G401.6 (cell line): ENCODE results near the gene SYT7.
"Not testable (repeated sequence)": the region's sequence is repeated elsewhere in the genome, so short reads cannot be mapped to it uniquely, and the experiment has no call there.

ENCODE experiments used
- FAIRE-seq: peaks from 2 replicates; lab custom pipeline; 2012; peaks lifted over from hg19 to GRCh38; lab: Jason Lieb, UNC

SYT7 gene, protein sequence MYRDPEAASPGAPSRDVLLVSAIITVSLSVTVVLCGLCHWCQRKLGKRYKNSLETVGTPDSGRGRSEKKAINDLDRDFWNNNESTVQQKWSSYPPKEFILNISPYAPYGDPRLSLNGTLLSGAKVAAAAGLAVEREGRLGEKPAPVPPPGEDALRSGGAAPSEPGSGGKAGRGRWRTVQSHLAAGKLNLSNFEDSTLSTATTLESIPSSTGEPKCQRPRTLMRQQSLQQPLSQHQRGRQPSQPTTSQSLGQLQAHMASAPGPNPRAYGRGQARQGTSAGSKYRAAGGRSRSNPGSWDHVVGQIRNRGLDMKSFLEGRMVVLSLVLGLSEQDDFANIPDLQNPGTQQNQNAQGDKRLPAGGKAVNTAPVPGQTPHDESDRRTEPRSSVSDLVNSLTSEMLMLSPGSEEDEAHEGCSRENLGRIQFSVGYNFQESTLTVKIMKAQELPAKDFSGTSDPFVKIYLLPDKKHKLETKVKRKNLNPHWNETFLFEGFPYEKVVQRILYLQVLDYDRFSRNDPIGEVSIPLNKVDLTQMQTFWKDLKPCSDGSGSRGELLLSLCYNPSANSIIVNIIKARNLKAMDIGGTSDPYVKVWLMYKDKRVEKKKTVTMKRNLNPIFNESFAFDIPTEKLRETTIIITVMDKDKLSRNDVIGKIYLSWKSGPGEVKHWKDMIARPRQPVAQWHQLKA

DNA sequence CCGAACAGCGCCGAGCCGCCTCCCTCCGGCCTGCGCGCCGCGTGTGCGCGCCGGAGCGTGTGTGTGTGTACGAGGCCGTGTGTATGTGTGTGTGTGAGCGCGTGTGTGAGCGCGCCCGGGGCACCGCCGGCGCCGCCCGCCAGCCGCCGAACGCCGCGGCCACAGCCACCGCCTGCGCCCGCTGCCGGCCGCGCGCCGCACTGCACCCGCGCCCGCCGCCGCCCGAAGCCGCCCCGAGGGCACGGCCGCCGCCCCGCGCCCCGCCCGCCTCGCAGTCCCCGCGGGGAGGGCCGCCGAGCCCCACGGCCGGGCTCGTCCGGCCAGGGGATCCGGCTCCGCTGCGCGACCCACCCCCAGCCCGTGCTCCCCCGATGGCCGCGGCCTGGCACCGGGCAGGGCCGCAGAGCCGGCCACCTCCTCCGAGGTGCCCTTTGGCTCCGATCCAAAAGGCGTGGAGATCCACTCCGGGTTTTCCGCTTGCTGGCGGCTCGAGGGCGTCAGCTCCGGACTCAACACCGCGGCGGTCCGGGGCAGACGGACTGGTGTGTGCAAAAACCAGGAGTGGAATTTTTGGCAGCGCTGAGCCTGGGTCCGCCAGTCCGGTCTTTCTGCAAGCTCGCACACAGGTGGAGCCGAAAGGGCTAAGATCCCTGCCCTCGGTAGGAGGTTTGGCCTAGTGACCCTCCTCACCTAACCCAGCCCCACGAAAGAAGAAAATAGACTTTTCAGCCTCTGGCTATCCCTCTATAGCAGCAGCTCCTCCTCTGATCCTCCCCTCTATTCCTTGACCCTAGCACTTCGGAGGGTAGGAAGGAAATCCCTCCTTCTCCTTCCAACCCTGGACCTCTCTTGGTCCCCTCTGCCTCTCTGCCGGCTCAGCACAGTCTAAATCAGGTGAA is at the start of gene SYT7:
Gene SYT7, minus strand, starts transcription at position 47 of the 899 bp plus-strand sequence. CDS start 256 bp downstream, outside the sequence.
- peak; percentile 71 for FAIRE-seq

DNA sequence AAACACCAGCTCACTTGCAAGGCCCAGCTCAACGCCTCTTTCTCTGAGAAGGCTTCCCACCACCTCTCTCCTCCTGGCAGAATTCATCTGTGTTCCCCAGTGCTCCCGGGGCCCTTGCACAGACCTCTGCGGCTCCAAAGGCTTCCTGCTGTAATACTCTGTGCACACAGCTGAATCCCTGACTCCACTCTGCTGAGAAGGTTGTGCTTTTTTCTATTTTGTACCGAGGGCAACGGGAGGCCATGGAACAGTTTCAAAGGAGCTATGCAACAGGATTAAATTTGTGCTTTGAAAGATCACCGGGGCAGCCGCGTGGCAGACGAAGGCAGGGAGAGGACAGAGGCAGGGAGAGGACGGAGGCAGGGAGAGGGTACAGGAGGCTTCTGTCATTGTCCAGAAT is 49.2 kb upstream of the SYT7 start:
- no peak for FAIRE-seq

DNA sequence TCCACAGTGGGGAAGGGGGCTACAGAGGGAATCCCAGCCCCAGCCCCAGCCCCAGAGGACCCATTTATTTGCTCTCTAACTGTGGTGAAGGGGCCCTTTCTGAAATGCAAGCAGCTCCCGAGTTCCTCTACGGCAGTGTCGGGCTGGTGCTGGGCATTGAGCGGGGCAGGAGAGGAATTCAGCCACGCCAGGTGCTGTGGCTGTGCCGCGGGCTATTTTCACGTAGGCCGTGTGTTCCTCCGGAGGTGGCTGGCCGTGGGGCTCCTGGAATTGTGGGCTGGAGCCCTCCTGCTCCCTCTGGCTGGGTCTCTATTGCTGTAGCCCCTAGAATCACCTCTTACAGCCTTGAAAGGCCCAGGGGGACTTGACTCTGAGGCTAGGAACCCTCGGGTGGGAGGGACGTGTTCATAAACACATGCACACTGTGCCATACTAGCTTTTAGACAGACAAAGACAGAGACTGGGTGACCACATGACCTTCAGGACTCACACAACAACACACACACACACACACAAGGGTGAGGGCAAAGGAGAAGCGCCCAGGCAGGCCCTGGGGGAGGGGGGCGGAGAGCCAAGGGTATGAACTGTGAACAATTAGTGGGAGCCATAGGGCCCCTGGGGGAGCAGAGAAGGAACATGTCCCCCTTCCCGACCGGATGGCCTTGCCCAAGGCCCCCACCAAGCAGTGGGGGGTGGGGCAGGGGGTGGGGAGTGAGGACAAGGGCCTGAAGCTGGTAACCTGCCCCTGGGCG is 48.4 kb upstream of the SYT7 start:
- no peak for FAIRE-seq

DNA sequence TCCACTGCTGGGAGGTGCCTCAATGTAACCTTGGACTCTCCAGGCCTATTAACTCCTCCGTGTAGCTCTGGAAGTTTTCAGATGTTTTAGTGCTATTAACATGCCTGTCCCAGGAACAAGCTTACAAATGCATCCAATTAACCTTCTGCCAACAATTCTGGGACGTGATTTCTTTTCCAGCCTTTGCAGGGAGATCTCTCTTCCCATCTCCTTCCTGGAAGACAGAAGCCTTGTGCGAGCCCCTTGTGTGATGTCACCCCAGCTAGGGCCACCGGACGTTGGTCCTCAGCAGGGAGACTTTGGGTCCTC is 47.7 kb upstream of the SYT7 start:
- no peak for FAIRE-seq

DNA sequence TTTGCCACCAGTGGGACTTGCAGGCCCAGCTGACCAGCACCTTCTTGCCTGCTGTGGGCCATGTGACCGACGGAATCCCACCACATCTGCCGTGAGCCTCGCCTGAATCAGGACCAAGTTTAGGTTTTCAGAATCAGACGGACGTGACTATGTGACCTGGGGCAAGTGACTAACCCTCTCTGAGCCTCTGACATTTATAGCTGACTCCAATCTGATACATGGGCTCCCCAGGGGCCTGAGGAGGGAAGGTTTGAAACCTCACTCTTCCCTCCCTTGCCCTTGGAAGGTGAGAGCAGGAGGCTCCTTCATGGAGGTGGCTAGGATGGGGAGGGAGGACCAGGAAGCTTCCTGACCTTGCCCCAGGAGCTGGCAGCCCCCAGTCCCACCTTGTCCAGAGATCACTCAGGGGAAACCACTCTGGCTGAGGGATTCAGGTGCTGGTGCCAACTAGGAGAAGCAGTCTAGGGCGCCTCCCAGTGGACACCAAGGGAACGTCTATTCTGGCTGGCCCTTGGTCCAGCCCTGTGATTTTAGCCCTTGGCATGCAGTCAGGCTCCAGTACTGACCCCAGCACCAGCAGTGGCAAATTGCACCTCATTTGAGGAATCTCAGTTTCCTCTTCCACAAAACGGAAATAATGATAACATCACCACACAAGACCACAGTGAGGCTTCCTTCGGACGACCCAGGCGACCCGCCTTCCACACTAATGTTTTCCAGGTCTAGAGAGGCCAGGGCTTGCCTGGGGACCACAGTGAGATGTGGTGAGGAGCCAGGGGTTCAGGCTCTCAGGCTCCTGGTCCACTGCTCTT is 47.2 kb upstream of the SYT7 start:
- peak; percentile 74 for FAIRE-seq

DNA sequence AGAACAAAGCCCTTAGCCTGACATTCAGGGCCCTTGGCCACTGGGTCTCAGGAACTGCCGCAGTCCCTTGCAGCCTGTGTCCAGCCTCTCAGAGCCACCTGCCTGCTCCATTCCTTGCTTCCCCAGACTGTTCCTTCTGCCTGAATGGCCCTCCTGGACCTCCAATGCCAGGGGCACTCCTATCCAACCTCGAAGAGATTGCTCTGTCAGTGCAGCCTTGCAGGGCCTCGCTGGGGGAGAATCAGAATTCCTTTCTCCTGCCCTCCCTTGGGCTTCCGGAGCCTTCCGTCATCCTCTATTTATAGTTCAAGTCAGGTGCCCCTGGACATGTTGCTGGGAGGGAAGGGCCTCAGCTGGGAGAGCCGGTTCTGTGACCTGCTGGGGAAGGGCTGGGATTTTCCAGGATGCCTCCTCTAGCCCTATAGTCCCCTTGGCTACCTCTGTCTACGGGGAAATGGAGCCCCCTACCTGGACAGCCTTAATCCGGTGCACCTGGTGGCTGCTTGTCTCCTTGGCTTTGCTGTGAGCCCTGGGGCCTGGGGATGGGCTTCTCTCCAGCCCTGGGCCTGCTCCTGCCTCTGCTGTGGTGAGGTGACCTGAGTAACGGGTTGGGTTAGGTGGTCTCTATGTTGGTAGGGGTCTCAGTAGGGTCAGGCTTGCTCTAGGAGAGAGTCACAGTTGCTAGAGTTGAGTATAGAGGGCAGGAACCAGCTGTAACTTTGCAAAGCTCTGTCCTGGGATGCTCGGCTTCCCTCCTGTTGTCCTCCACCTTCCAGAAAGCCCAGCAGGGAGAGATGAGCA is 45.9 kb upstream of the SYT7 start:
- FAIRE-seq, result no peak

DNA sequence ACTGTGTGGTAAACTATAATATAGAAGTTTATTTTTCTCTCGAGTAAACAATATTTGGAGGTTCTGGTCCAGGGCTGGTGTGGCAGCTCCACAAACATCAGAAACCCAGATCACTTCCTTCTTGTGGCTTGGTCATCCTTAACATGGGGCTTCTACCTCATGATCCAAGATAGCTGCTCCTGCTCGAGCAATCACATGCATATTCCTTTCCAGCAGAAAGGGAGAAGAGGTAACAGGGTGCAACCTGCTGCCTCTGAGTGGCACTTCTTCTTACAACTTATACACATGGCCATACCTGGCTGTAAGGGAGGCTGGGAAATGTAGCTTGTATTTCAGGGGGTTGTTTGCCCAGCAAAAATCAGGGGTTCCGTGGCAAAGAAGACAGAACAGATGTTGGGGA is 44.6 kb upstream of the SYT7 start:
- no peak for FAIRE-seq

DNA sequence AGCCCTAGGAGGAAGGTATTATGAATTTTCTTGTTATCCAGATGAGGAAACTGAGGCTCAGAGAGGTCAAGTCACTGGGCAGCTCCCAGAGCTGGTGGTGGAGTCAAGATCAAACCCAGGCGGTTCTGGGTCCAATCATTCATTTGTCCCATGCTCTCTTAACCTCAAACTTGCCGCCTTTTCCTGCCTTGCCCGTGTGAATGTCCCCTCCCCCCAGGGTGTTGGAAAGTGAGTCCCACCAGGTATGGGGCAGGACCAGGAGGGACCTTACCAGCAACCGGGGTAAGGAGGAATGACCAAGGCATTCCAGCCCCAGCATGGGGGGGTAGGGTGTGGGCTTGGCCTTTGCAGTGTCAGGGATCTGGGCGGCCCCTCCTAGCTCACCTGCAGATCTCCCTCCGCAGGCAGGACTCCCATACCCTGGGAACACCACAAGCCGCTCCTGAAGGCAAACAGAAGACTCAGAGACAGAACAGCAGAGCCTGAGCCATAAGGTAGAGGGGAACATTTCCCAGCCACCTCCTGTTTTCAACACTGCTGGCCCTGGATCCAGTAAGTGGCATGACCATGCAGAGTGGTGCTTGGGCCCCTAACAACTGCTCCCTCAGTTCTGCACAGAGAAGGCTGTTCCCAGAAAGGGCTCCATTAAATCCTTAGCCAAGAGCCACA is 41.2 kb upstream of the SYT7 start:
- no peak for FAIRE-seq

DNA sequence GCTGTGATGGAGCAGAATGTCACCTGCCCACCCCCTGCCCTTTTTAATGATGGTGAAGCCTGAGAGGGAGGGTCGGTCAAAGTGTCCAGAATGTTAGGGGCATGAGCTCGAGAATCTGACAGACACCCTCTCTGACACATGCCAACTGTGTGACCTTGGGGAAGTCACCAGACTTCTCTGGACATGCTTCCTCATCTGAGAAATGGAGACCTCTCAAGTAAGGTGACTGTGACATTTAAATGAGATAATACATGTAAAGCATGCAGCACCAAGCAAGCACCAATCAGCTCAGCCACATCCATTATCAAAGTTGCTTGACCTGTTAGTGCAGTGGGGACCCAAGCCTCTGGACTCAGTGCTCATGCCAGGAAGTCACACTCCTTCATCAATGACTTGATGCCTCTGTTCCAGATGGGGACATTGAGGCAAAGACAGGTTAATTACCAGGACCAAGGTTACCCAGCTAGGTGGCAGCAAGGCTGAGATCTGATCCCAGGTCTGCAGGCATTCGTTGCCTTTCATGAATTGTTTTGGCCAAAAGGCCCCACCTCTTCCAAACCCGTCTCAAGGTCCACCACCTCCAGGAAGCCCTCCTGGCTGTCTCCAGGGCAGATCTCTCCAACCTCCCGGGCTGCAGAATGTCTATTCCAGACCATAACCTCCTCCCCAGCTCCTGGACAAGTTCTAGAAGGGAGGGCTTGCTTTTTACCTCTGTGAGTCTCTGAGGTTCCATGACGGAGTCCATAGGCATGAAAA is 38.8 kb upstream of the SYT7 start:
- no peak for FAIRE-seq

DNA sequence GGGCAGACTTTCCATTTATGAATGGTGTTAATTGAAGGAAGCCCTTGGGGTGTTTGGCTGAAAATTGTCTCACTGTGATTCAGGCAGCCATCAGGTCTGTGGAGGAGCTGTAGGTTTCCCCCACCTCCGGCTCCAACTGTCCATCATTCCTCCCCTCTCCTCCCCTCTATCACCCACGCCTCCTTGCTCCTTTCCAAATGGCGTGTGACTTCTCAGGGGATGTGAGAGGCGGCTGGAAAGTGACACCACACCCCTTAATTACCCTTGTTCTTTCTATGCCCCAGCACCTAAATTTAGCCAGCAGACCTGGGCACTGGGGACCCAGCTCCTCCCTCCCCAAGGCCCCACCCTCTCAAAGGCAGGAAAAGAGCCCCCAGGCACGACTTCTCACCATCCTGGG is 38.1 kb upstream of the SYT7 start:
- FAIRE-seq, result no peak

DNA sequence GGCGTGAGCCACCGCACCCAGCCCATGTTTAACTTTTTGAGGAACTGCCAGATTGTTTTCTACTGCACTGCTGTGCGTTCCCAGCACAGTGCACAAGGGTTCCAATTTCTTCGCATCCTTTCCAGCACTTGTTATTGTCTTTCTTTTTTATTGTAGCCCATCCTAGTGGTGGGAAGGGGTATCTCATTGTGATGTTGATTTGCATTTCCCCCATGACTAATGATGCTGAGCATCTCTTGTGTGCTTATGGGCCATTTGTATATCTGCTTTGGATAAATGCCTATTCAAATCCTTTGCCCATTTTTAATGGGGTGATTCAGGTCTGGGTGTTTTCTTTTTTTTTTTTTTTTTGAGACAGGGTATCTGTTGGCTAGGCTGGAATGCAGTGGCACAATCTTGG is 36.6 kb upstream of the SYT7 start:
- no peak for FAIRE-seq

DNA sequence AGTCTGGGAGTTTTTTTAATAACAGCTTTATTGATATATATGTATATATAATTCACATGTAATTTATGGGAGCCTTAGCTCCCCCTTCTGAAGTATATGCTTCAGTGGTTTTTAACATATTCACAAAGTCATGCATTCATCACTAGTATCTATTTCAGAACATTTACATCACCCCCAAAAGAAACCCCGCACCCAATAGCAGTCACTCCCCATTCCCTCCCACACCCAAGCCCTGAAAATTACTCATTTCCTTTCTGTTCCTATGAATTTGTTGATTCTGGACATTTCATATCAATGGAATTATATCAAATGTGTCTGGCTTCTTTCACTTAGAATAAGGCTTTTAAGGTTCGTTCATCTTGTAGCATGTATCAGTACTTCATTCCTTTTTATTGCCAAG is 35.6 kb upstream of the SYT7 start:
- no peak for FAIRE-seq

DNA sequence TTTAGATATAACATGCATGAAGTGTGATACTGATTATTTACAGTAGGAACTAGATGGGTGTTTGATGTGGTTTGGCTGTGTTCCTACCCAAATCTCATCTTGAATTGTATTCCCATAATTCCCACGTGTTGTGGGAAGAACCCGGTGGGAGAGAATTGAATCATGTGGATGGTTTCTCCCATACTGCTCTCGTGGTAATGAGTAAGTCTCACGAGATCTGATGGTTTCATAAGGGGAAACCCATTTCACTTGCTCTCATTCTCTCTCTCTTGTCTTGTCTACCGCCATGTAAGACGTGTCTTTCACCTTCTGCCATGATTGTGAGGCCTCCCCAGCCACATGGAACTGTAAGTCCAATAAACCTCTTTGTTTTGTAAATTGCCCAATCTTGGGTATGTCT is 33.9 kb upstream of the SYT7 start:
- FAIRE-seq, result not testable (repeated sequence)

DNA sequence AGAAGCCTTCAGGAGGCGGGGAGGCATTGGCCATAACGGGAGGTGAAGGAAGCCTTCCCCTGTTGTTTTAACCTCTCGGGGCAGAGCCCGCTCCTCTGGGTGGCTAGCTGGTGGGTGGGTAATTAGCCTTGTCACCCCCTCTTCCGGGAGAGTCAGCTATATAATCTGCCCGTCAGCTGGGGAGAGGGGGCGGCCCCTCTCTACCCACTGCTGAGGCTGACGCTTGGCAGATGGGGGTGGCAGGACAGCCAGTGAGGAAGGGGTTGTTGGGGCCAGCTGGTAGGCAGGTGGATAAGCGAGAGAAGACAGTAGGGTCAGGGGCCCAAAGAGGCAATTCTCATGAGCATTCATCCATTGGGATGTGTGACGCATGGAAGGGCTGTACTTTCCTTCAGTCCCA is 33.0 kb upstream of the SYT7 start:
- FAIRE-seq, result no peak

DNA sequence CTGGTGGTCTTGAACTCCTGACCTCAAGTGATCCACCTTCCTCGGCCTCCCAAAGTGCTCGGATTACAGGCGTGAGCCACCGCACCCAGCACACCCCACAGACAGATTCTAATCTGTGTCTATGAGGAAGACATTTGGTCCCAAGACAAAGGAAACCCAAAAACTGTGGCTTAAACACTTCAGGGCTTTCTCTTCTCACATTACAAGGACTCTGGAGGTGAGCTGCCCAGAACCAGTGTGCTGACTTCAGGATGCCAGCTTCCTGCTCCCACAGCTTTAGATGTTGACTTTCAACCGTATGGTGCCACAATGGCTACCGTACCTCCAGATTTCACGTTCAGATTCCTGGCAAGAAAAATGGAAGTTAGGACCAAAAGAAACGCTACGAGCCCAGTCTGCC is 32.2 kb upstream of the SYT7 start:
- no peak for FAIRE-seq

DNA sequence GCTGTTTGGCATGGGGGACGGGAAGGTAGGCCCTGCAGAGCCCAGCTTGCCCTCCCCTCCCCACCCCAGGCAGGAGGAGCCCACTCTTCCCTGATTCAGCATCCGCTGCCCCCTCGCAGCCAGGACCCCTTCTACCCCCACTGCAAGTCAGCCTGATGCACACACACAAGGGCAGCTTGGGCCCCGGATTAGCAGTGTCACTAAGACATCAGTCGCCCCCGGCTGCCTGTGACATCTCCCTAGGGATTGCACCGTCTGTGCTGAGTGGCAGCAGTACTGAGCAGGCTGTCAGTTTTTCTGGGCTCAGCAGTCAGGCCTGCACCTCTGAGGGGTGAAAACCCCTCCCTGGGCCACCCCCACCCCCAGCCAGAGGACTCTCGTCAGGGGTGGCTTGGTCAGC is 30.4 kb upstream of the SYT7 start:
- FAIRE-seq, result no peak

DNA sequence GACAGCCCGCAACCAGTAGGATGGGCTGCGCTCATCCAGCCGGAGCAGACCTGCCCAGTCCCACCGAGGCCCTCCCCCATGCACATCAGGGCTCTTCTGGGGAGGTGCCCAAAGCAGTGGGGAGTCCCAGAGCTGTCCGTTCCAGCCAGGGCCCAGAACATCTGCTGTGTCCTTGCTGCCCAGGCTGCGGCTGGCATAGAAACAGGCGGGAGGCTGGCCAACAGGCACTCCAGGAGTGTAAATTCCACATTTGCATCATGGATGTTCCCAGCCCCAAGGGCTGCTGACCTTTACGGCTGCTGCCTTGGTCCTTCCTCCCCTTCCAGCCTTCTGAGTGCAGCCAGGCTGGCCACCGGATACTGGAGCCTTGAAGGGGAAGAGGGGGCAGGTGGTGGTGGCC is 30.0 kb upstream of the SYT7 start:
- no peak for FAIRE-seq

DNA sequence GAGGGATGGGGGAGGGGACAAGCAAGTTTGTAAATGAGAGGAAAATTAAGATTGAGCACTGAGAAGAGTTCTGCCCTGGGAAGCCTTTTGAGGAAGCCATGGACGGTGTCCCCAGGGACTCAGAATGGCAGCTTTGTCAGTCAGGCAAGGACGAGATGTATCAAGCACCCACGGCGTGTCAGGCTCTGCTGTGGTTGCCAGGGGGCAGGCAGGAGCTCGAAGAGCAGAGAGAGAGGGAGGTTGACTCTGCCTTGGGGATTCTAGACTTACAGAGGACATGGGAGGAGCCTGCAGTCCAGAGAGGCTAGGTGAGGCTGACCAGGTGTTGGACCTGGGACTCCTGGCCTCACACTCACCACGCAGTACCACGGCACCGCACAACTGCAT is 29.1 kb upstream of the SYT7 start:
- no peak for FAIRE-seq
